SH-SY5Y (cell line): ENCODE measurements around the gene GNPAT.

Source experiments
- GATA2 ChIP-seq: IDR thresholded peaks from 2 replicates; pipeline ENCODE4 v1.6.1; 2011; ENCODE audit warnings: mild to moderate bottlenecking, low read depth, low read length
- GATA3 ChIP-seq: IDR thresholded peaks from 2 replicates; pipeline ENCODE4 v1.6.1; 2011; ENCODE audit warnings: low read depth, mild to moderate bottlenecking, low read length, moderate library complexity

GRCh38 chr1:231214918-231215680 is 25.9 kb upstream of the GNPAT start:
- TF ChIP-seq GATA2 (no peak), GATA3 (no peak)
